OCI-LY3 (cell line): ENCODE measurements around the gene TSPAN15.

ENCODE experiments used
- H2AFZ ChIP-seq: fragments of 200-600, 300-600 bp; shearing (Covaris generic); 2 replicates; pipeline ENCODE4 v1.6.0; 2014; ENCODE audit warnings: antibody characterized with exemption, low read depth, low read length
- H3K27ac ChIP-seq: fragments of 200-600, 300-600 bp; sonication (generic); 2 replicates; pipeline ENCODE4 v1.5.1; 2014; ENCODE audit warnings: mild to moderate bottlenecking, low read length, moderate library complexity, mixed read lengths
- H3K27me3 ChIP-seq: fragments of 200-600, 300-600 bp; sonication (generic); 2 replicates; pipeline ENCODE4 v1.6.1; 2014; ENCODE audit warnings: low read depth, low read length, mixed read lengths
- H3K36me3 ChIP-seq: fragments of 200-600, 300-600 bp; sonication (generic); replicated peaks from 2 replicates; pipeline ENCODE3; 2014; ENCODE audit warnings: low read depth, low read length, mixed read lengths
- H3K4me1 ChIP-seq: fragments of 300-600, 200-600 bp; sonication (generic); 2 replicates; pipeline ENCODE4 v1.6.1; 2014; ENCODE audit warnings: low read length, mixed read lengths
- H3K4me2 ChIP-seq: fragments of 200-600, 300-600 bp; sonication (generic); 2 replicates; pipeline ENCODE4 v1.6.1; 2014; ENCODE audit warnings: low read length, mixed read lengths
- H3K4me3 ChIP-seq: fragments of 300-600, 200-600 bp; sonication (generic); 2 replicates; pipeline ENCODE4 v1.5.1; 2014; ENCODE audit warnings: antibody characterized with exemption, mild to moderate bottlenecking, low read length, moderate library complexity
- H3K79me2 ChIP-seq: fragments of 300-600, 200-600 bp; shearing (Covaris generic); 2 replicates; pipeline ENCODE4 v1.6.1; 2014; ENCODE audit warnings: mild to moderate bottlenecking, low read length, mixed read lengths
- H3K9ac ChIP-seq: fragments of 300-600, 200-600 bp; shearing (Covaris generic); 2 replicates; pipeline ENCODE4 v1.6.0; 2014; ENCODE audit warnings: mild to moderate bottlenecking, low read length, moderate library complexity
- H3K9me3 ChIP-seq: fragments of 200-600, 300-600 bp; shearing (Covaris generic); 2 replicates; pipeline ENCODE4 v1.6.1; 2014; ENCODE audit warnings: low read length, mixed read lengths; ENCODE audit not compliant: insufficient read depth
- H4K20me1 ChIP-seq: fragments of 200-600, 300-600 bp; sonication (generic); 2 replicates; pipeline ENCODE4 v1.6.1; 2016; ENCODE audit warnings: low read length, mixed read lengths; ENCODE audit not compliant: insufficient read depth
- EZH2phosphoT487 ChIP-seq: fragments of 200-600 bp; shearing (Covaris generic); IDR thresholded peaks from 2 replicates; pipeline ENCODE4 v1.6.1; 2018; ENCODE audit warnings: antibody characterized with exemption, mixed run types, low read depth
- TF ChIP-seq, protein P1 (sequence below): fragments of 200-600, 300-600 bp; sonication (generic); IDR thresholded peaks from 2 replicates; pipeline ENCODE4 v1.5.1; 2014; ENCODE audit warnings: antibody characterized with exemption, low read length, low read depth

The TSPAN15 gene

GRCh38 chr10:69470463-69471384, 19.5 kb downstream of the TSPAN15 start:
- no peak overlapping the region for H2AFZ ChIP-seq

GRCh38 chr10:69472142-69472541, 20.9 kb downstream of the TSPAN15 start:
- H3K9ac ChIP-seq, result no peak overlapping the region
- no peak for TF ChIP-seq EZH2phosphoT487
- TF ChIP-seq, protein P1, sequence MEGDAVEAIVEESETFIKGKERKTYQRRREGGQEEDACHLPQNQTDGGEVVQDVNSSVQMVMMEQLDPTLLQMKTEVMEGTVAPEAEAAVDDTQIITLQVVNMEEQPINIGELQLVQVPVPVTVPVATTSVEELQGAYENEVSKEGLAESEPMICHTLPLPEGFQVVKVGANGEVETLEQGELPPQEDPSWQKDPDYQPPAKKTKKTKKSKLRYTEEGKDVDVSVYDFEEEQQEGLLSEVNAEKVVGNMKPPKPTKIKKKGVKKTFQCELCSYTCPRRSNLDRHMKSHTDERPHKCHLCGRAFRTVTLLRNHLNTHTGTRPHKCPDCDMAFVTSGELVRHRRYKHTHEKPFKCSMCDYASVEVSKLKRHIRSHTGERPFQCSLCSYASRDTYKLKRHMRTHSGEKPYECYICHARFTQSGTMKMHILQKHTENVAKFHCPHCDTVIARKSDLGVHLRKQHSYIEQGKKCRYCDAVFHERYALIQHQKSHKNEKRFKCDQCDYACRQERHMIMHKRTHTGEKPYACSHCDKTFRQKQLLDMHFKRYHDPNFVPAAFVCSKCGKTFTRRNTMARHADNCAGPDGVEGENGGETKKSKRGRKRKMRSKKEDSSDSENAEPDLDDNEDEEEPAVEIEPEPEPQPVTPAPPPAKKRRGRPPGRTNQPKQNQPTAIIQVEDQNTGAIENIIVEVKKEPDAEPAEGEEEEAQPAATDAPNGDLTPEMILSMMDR, result no peak
- no peak overlapping the region for H3K4me2 ChIP-seq
- H3K4me1 ChIP-seq, result peaks cover 6% of the 10 kb centered on the region; the same call in 1 of the 2 replicates
- H3K4me3 ChIP-seq, result no peak overlapping the region
- no peaks in the 10 kb centered on the region for H3K79me2 ChIP-seq
- H3K27ac ChIP-seq, result no peak overlapping the region
- H3K36me3 ChIP-seq, result no peaks in the 10 kb centered on the region
- no peak overlapping the region for H2AFZ ChIP-seq
- no peaks in the 10 kb centered on the region for H3K27me3 ChIP-seq
- no peaks in the 10 kb centered on the region for H3K9me3 ChIP-seq
- no peaks in the 10 kb centered on the region for H4K20me1 ChIP-seq

More at GRCh38 chr10:69470463-69471384, 19.5 kb downstream of the TSPAN15 start:
- Histone ChIP-seq H3K4me2 (peak overlapping the region; percentile 22; the same call in 1 of the 2 replicates), H3K4me1 (peaks cover 6% of the 10 kb centered on the region; the same call in 1 of the 2 replicates), H3K4me3 (no peak overlapping the region), H3K27me3 (no peaks in the 10 kb centered on the region), H3K27ac (no peak overlapping the region), H3K9me3 (no peaks in the 10 kb centered on the region), H3K9ac (no peak overlapping the region), H3K79me2 (no peaks in the 10 kb centered on the region), H3K36me3 (no peaks in the 10 kb centered on the region), H4K20me1 (no peaks in the 10 kb centered on the region)
- no peak for TF ChIP-seq EZH2phosphoT487
- TF ChIP-seq, protein P1, result no peak

DNA sequence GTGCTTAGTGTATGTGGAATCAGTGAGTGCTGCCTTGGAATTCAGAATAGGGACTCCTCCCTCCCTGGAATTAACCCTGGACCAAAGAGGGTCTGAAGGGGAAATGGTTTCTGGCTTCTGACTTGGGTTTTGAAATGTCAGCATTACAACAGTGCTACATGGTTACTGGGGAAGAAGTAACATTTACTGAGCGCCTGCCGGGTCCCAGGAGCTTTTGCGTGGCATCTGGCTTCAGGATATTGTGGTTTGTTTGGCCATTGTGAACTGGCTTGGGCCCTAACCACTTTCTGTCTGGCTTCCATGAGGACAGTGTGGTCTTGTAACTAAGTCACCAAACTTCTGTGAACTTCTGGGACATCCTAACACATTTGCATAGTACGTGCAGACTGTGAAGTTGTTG, 21.3 kb downstream of the TSPAN15 start:
- TF ChIP-seq, protein P1, result no peak
- no peaks in the 10 kb centered on the region for H4K20me1 ChIP-seq
- H3K79me2 ChIP-seq, result no peaks in the 10 kb centered on the region
- no peak overlapping the region for H3K9ac ChIP-seq
- H2AFZ ChIP-seq, result no peak overlapping the region
- H3K27me3 ChIP-seq, result no peaks in the 10 kb centered on the region
- no peak overlapping the region for H3K4me2 ChIP-seq
- H3K9me3 ChIP-seq, result no peaks in the 10 kb centered on the region
- peaks cover 6% of the 10 kb centered on the region; the same call in 1 of the 2 replicates for H3K4me1 ChIP-seq
- H3K36me3 ChIP-seq, result no peaks in the 10 kb centered on the region
- no peak overlapping the region for H3K27ac ChIP-seq
- no peak overlapping the region for H3K4me3 ChIP-seq

DNA sequence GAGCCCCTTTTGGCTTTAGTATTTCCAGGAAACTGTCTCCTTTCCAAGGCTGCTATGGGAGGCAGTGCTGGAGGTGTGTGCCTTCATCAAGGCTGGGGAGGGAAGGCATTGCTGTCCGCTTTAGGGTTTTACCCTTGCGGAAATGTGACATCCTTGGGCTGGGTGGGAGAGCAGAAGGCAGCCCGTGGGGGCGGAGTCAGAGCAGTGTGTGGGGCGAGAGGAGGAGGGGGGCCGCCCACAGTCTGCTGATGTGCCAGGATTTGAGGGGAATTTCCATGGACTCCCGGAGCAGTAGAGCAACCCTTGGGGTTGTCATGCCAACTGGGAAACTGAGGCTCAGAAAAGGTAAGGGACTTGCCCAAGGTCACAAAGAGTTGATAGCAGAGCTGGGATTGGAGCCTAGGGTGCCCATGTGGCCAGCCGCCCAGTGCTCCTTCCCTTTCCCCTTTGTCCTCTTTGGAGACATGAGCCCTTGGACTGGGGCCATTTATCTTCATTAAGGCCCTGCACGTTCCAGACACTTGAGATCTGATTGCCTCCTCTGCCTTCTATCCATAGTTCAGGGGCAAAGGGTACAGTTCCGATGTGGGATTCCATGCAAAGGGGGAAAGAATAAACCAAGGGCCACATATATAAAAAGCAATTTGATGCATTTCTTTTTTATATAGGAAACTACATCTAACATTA, 22.2 kb downstream of the TSPAN15 start:
- no peaks in the 10 kb centered on the region for H3K27me3 ChIP-seq
- no peaks in the 10 kb centered on the region for H3K36me3 ChIP-seq
- no peaks in the 10 kb centered on the region for H3K79me2 ChIP-seq
- no peak overlapping the region for H3K4me2 ChIP-seq
- H3K4me3 ChIP-seq, result no peak overlapping the region
- H3K9me3 ChIP-seq, result no peaks in the 10 kb centered on the region
- no peak overlapping the region for H3K27ac ChIP-seq
- no peaks in the 10 kb centered on the region for H4K20me1 ChIP-seq
- H3K4me1 ChIP-seq, result peaks cover 6% of the 10 kb centered on the region; the same call in 1 of the 2 replicates
- no peak overlapping the region for H2AFZ ChIP-seq
- no peak for TF ChIP-seq EZH2phosphoT487
- TF ChIP-seq, protein P1, result no peak
- no peak overlapping the region for H3K9ac ChIP-seq
